GM04503 (cell line): ENCODE data around the gene QRICH2.
"Not testable (repeated sequence)": the region's sequence is repeated elsewhere in the genome, so short reads cannot be mapped to it uniquely, and the experiment has no call there.

Experiments
- DNase-seq: peaks from one replicate; pipeline ENCODE4 v3.0.0-alpha.2; 2012; ENCODE audit warnings: low read depth

QRICH2 gene

DNA sequence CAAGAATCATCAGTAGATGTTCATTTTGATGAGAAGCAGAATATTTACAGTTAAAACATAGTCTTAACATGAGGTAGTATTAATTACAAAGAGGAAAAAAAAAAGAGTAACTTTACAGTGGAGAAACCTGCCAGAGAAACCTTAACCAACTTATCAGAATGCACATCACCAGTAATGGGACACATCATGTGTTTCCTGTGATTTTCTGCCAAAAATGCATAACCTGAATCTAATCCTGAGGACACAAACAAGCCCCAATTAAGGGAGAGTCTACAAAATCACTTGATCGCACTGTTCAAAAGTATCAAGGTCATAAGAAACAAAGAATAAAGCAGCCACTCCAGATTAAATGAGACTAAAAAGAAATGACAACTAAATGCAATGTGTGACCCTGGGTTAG lies 18.2 kb upstream of the QRICH2 start:
- DNase-seq = no peak

- no peak for DNase-seq
Measured at GRCh38 chr17:76318586-76318985, 10.5 kb upstream of the QRICH2 start.

DNA sequence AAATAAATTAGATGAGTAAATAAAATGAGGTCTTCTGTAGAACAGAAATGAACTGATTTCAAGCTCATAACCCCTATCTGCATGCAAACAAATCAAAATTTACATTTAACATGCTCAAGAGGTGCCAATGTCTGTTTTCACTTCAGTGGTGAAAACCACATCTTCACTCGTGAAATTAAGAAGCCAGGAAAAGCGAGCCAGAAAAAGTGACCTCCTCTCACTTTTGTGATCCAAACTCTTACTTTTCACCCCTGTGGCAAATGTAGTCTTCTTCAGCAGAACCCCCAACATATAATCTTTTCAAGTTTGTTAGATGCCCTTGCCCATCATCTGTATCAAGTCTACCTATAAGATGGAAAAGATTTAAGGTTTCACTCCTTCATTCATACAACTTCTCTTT lies 9.5 kb upstream of the QRICH2 start:
- DNase-seq = no peak

GRCh38 chr17:76314392-76315227 lies 6.5 kb upstream of the QRICH2 start:
- DNase-seq = no peak

DNA sequence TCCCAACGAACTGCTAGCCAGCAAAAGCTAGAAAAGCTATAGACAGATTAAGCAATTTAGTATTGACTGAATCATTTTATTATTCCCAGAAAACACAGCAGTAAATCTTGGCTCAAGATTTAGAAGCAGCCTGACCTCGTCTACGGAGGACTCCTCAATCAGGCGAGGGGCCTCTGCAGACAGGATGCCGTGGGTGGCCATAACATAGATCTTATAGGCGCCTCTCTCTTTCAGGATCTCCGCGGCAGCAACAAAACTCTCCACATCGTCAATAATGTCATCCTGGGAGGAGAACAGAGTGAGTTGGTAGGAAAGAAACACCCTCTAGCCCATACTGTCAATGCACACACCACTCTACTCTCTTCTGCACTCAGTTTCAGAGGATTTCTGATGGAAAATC lies 4.7 kb upstream of the QRICH2 start:
- no peak for DNase-seq

- no peak for DNase-seq
Measured at GRCh38 chr17:76309461-76309860, 1.4 kb upstream of the QRICH2 start.

DNA sequence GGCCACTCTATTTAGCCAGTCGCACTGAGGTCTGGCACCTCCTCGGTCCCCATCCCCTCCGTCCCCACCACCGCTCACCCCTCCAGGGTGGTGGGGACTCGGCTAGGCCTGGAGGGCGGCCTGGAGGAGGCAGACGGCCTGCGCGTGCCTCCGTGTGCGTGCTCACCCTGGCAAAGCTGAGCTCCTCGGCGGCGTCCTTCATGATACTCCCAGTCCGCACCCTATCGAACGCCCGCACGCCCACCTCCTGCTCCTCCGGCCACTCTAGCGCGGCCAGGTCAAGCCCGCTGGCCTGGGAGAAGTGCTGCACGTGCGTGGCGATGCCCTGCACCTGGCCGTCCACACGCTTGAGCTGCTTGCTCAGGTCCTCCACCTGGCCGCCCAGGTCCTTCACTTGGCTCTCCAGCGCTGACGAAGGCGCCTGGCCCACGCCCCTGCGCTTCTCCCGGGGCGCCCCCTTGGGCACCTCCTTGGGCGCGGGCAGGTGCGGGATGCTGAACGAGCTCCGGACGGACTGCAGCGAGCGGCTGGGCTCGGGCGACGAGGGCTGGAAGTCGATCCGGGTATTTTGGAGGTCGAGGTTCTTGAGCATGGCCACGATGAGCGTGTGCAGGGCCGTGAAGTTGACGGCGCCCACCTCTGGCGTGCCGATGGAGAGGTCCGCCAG lies 644 bp downstream of the QRICH2 start:
- no peak for DNase-seq

- DNase-seq = not testable (repeated sequence)
Measured at GRCh38 chr17:76305135-76305454, 3.0 kb downstream of the QRICH2 start.

DNA sequence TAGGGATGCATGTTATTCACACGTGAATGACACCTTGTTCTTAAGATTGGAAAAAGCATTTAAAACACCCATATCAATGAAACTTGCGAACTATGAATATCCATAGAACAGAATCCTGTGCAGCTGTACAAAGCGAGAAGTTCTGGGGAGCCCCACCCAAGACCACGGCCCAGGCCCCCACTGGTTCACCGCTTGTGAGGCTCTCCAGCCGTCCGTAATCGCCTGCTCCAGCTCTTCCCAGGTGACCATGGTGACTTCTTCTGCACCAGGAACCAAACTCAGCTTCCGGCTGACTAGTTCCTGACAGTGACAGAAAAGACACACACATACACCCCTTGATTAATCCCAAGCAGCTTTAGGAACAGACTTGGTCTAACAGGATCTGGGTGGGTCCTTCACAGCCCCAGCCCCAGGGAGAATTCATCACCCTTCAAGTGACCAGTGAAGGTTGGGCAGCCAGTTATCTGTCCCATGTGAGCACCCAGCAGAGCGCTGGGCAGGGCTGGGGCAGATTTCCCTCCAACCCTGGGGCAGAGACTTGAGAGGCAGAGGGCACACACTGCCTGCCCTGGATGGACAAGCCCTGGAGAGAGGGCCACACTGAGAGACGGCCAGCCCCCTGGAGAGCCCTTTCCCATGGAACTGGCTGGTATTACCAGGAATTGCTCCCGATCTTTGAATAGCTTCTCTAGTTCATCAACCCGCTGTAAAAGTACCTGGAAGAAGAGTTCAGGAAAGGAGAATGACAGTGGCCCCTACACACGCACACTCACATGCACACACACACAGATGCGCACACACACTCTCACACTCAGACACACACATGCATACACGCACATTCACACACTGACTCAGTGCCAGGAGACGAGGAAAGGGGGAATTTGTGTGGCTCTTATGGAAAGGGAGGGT lies 3.6 kb downstream of the QRICH2 start:
- no peak for DNase-seq

GRCh38 chr17:76297436-76297835 lies 10.6 kb downstream of the QRICH2 start:
- DNase-seq = no peak

- DNase-seq = no peak
Measured at GRCh38 chr17:76296889-76297288, 11.2 kb downstream of the QRICH2 start.

- DNase-seq = no peak
Measured at GRCh38 chr17:76296186-76296585, 11.9 kb downstream of the QRICH2 start.

GRCh38 chr17:76293106-76293505 lies 15.0 kb downstream of the QRICH2 start:
- DNase-seq = no peak

DNA sequence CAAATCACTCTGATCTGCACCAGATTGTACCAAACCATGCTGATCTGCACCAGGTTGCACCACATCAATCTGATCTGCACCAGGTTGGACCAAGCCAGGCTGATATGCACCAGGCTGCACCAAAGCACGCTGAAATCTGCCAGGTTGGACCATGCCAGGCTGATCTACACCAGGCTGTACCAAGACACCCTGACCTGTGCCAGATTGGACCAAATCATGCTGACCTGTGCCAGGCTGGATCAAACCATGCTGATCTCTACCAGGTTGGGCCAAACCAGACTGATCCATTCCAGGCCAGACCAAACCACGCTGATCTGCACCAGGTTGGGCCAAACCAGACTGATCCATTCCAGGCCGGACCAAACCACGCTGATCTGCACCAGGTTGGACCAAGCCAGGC lies 15.5 kb downstream of the QRICH2 start:
- DNase-seq = no peak

- no peak for DNase-seq
Measured at GRCh38 chr17:76281573-76282371, 26.3 kb downstream of the QRICH2 start.

- DNase-seq = no peak
Measured at GRCh38 chr17:76280650-76281049, 27.4 kb downstream of the QRICH2 start.

DNA sequence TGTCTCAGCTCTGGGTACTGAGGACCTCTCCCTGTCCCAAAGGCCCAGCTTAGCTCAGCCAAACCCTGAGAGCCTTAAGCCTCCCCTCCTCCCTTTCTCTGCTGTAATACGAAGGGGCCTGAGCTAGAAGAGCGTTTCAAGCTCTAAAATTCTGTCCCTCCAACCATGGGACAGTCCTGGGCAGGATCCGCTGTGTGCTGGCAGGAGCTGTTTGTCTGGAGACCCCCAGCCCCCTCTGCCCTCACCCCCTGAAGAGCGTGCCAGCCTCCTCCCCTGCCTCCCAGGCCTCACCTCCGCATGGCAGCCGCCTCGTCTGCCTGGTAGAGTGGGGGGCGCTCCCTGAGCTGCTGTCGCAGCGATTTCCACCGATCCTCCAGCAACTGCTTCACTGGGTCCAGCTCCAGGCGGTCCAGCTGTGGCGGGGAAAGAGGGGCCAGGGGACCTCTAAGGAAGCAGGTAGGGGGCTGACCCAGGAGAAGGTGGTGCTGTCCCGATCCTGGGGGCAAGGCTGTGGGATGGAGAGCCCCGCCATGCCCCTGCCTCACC lies 28.3 kb downstream of the QRICH2 start:
- no peak for DNase-seq

- no peak for DNase-seq
Measured at GRCh38 chr17:76278952-76279741, 28.9 kb downstream of the QRICH2 start.

GRCh38 chr17:76278268-76278908 lies 29.7 kb downstream of the QRICH2 start:
- no peak for DNase-seq
